Esophagus squamous epithelium (tissue), 5 donors: ENCODE data around the gene NR1D1. TPM values are rescaled to one million over a fixed set of nuclear protein-coding genes. Genes with fewer than 3 reads are reported as not detected.

ENCODE experiments used
- DNase-seq: peaks from one replicate; lab custom pipeline; 2025; lab: John Stamatoyannopoulos, UW
- H3K27ac ChIP-seq, 4 donors: fragments of 200-600 bp; sonication (generic); one replicate each; pipeline ENCODE4 v1.5.1; 2016 to 2019; ENCODE audit warnings: mild to moderate bottlenecking in 1 of 4
- H3K27me3 ChIP-seq, 4 donors: fragments of 200-600 bp; sonication (generic); 1 replicate in 3 of 4; 2 replicates in 1 of 4; pipeline versions ENCODE4 v1.5.1 to v1.6.0; 2017 to 2021; ENCODE audit warnings: antibody characterized with exemption in 1 of 4
- H3K36me3 ChIP-seq, 3 donors: fragments of 200-600 bp; sonication (generic); one replicate each; pipeline ENCODE4 v1.5.1; 2016 to 2019
- H3K4me1 ChIP-seq, 3 donors: fragments of 200-600 bp; sonication (generic); one replicate each; pipeline ENCODE4 v1.5.1; 2017 to 2019
- H3K4me3 ChIP-seq, 4 donors: fragments of 200-600 bp; sonication (generic); 1 replicate in 3 of 4; 2 replicates in 1 of 4; pipeline ENCODE4 v1.5.1; 2016 to 2019; ENCODE audit warnings: mild to moderate bottlenecking in 2 of 4, moderate library complexity in 1 of 4
- H3K9me3 ChIP-seq, 3 donors: fragments of 200-600 bp; sonication (generic); one replicate each; pipeline ENCODE4 v1.5.1; 2016 to 2019
- POLR2A ChIP-seq, 4 donors: fragments of 450-650 bp; IDR thresholded peaks; one replicate each; pipeline ENCODE4 v1.6.1; 2017; ENCODE audit warnings: antibody characterized with exemption in 4 of 4, mild to moderate bottlenecking in 4 of 4, moderate library complexity in 3 of 4
- WGBS, 2 donors: methylation state at CpG; one replicate each; pipeline ENCODE4 v1.1.5; 2018; 5-methylcytosine and 5-hydroxymethylcytosine counted together
- intact Hi-C: fragments of 100-400 bp; cut with DNase I; formaldehyde crosslinking; loops from one replicate; pipeline ENCODE4 v1.15.0; 2022
- total RNA-seq, 4 donors: library from RNA; depleted of rRNA; stranded (reverse); fragments of >200 nt; gene quantifications; one replicate each; pipeline ENCODE4 v1.1.0, GENCODE V29; 2016
- TF ChIP-seq, protein P1 (sequence below), 6 experiments: fragments of 450-650 bp in 4 of 6; fragments of 200-600 bp in 2 of 6; sonication (generic) in 2 of 6; IDR thresholded peaks; one replicate each; pipeline ENCODE4 v1.5.1; 2016 to 2019; ENCODE audit warnings: antibody characterized with exemption in 6 of 6, mild to moderate bottlenecking in 4 of 6, moderate library complexity in 4 of 6
- donor health status: DM: yes; HTN: yes; CAD: no.

The NR1D1 gene
- total RNA-seq, 4 donors from 2014 or later, result 3.8 to 16.4 (median 5.4) TPM

DNA sequence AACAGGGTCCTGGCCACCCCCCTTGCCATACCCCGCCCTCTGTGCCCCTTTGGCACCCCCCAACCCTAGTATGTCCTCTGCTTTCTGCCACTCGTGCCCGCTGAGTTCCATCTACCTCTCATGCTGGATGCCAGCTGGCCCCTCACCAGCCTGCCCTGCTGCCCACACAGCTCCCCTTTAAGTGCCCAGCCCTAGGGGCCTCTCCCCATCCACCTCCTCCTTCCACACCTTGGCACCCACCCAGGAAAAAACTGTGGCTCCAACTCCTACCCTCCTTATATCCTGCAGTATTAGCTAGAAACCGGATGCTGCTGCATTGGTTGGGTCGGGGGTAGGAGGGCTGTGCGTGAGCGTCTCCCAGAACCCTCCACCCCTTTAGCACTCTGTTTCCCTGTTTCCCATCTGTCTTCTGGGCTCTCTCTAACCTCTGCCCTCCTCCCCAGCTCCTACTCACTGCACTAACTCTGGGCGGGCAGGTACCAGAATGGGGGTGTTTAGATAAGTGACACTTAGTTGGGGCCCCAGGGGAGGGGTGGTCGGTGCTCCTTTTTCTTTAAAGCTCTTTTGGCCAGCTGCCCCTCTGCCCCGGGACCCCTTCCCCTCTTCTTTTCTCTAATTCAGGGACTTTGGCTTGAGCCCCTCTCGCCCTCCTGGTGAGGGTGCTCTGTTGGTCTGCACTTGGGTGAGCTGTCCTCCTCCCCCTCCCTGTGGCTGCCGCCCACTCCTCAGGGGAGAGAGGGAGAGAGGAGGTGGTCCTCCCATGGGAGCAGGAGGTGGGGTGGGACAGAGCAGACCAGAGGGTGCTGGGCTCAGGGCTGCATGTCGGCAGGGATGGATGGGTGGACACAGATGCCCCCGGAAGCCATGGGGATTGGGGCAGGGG is 9.9 kb downstream of the NR1D1 start:
- DNase-seq, result no peak
- H3K27me3 ChIP-seq, result no peaks in the 10 kb centered on the region
- no peak overlapping the region for H3K4me3 ChIP-seq
- intact Hi-C loops, result no loop called here
- peak overlapping the region; percentile 22 to 100 (median 94) for H3K27ac ChIP-seq
- H3K4me1 ChIP-seq, result peaks cover 27 to 62% (median 28%) of the 10 kb centered on the region in 3 donors
- TF ChIP-seq POLR2A (IDR thresholded peaks at IDR 0.05), result no peak
- TF ChIP-seq, protein P1, sequence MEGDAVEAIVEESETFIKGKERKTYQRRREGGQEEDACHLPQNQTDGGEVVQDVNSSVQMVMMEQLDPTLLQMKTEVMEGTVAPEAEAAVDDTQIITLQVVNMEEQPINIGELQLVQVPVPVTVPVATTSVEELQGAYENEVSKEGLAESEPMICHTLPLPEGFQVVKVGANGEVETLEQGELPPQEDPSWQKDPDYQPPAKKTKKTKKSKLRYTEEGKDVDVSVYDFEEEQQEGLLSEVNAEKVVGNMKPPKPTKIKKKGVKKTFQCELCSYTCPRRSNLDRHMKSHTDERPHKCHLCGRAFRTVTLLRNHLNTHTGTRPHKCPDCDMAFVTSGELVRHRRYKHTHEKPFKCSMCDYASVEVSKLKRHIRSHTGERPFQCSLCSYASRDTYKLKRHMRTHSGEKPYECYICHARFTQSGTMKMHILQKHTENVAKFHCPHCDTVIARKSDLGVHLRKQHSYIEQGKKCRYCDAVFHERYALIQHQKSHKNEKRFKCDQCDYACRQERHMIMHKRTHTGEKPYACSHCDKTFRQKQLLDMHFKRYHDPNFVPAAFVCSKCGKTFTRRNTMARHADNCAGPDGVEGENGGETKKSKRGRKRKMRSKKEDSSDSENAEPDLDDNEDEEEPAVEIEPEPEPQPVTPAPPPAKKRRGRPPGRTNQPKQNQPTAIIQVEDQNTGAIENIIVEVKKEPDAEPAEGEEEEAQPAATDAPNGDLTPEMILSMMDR (IDR thresholded peaks at IDR 0.05), result no peak
- 60 to 71% methylated on average over 10 to 11 of the region's 14 CpGs for WGBS, 2 donors
- H3K9me3 ChIP-seq, result no peaks in the 10 kb centered on the region
- H3K36me3 ChIP-seq, result peaks cover 11 to 100% (median 53%) of the 10 kb centered on the region in 3 donors

DNA sequence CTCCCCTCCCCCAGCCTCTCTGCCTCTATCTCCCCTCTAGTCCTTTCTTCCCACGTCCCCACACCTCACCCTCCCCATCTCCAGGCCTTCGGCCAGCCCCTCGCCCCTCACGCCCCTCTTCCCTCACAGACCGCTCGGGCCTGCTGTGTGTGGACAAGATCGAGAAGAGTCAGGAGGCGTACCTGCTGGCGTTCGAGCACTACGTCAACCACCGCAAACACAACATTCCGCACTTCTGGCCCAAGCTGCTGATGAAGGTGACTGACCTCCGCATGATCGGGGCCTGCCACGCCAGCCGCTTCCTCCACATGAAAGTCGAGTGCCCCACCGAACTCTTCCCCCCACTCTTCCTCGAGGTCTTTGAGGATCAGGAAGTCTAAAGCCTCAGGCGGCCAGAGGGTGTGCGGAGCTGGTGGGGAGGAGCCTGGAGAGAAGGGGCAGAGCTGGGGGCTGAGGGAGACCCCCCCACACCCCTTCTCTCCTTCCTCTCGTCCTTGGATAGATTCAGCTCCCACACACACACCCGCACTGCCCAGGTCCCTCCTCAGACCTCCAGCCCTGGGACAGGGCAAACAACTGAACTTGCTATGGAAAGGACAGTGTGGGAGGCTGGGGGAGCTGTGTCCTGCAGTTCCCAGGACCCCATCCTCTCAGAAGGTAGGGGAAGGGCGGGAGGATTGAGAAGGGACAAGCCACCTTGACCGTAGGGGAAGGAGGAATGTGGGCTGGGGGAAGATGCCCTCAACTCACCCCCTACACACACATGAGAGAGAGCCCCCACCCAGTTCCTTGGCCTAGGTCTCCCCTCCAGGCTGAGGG is 11.1 kb downstream of the NR1D1 start:
- H3K4me3 ChIP-seq, result no peak overlapping the region
- DNase-seq, result no peak
- peak overlapping the region; percentile 6 to 100 (median 94) for H3K27ac ChIP-seq
- no peaks in the 10 kb centered on the region for H3K27me3 ChIP-seq
- H3K36me3 ChIP-seq, result peaks cover 13 to 100% (median 51%) of the 10 kb centered on the region in 3 donors
- H3K4me1 ChIP-seq, result peaks cover 17 to 50% (median 19%) of the 10 kb centered on the region in 3 donors
- TF ChIP-seq, protein P1 (IDR thresholded peaks at IDR 0.05), result no peak
- intact Hi-C loops, result loop anchor here (10.0 kb wide), 1 partner anchor 74 kb away; the partner anchor contains the start of gene CSF3
- no peaks in the 10 kb centered on the region for H3K9me3 ChIP-seq
- 89 to 93% methylated on average over 3 to 9 of the region's 26 CpGs for WGBS, 2 donors

DNA sequence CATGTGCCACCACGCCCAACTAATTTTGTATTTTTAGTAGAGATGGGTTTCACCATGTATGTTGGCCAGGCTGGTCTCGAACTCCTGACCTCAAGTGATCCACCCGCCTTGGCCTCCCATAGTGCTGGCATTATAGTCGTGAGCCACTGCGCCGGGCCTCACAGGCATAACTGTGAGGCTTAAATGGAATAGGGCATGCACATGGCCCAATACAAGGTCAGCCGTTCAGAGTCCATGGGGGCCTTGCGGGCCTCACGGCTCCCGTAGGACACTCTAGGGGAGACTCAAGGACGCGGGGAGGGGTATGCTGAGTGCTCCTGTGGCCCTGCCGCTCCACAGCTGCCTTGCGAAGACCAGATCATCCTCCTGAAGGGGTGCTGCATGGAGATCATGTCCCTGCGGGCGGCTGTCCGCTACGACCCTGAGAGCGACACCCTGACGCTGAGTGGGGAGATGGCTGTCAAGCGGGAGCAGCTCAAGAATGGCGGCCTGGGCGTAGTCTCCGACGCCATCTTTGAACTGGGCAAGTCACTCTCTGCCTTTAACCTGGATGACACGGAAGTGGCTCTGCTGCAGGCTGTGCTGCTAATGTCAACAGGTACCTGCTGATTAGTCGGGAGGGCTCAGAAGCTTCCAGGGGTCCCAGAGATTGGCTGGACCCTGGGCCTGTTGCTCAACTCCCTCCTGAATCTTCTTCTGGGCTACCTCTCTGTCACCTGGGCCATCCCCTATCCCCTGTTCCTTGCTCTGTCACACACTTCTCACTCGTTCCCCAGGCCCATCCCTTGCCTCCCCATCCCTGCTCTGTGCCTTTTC is 12.3 kb downstream of the NR1D1 start:
- DNase-seq, result no peak
- peak overlapping the region in 1 of 4 donors; percentile 99 for H3K27ac ChIP-seq
- WGBS, 2 donors, result 80 to 92% methylated on average over 9 to 16 of the region's 28 CpGs

DNA sequence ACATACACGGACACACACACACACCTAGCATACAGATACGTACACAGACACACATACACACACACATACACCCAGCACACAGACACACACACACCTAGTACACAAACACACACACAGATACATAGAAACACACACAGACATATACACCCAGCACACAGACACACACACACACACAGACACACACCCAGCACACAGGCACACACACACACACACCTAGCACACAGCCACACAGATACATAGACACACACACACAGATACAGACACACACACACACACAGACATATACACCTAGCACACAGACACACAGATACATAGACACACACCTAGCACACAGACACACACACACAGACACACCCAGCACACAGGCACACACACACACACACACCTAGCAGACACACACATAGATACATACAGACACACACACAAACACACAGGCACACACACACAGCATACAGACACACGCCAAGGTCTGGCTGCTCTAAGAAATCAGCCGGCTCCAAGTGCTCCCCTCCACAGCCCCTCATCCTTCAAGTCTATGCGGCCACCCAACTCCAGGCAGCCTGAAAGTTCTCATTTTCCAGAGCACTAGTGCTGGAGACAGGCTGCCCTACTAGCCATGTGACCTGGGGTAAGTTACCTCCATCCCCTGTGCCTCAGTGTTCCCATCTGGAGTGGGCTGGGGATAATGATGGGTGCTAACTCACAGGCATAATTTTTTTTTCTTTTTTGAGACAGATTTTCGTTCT is 13.2 kb downstream of the NR1D1 start:
- peaks cover 7 to 36% (median 8%) of the 10 kb centered on the region in 3 donors for H3K4me1 ChIP-seq
- H3K27me3 ChIP-seq, result no peaks in the 10 kb centered on the region
- H3K36me3 ChIP-seq, result peaks cover 13 to 94% (median 47%) of the 10 kb centered on the region in 3 donors
- no peak for DNase-seq
- no peaks in the 10 kb centered on the region for H3K9me3 ChIP-seq
- no peak overlapping the region for H3K27ac ChIP-seq
- WGBS, 2 donors, result 82 to 85% methylated on average over 3 to 6 of the region's 6 CpGs
- no peak overlapping the region for H3K4me3 ChIP-seq
- intact Hi-C loops, result loop anchor here (10.0 kb wide), 1 partner anchor 72 kb away; the partner anchor contains the start of gene CSF3
- TF ChIP-seq, protein P1 (IDR thresholded peaks at IDR 0.05), result no peak
- TF ChIP-seq POLR2A (IDR thresholded peaks at IDR 0.05), result no peak

More for the DNA sequence above, 12.3 kb downstream of the NR1D1 start:
- Histone ChIP-seq H3K9me3 (no peaks in the 10 kb centered on the region), H3K4me1 (peaks cover 7 to 42% (median 11%) of the 10 kb centered on the region in 3 donors), H3K27me3 (no peaks in the 10 kb centered on the region), H3K36me3 (peaks cover 13 to 100% (median 52%) of the 10 kb centered on the region in 3 donors), H3K4me3 (no peak overlapping the region)
- intact Hi-C loops, result loop anchor here (10.0 kb wide), 1 partner anchor 73 kb away; the partner anchor contains the start of gene CSF3
- no peak for TF ChIP-seq POLR2A (IDR thresholded peaks at IDR 0.05)
- TF ChIP-seq, protein P1 (IDR thresholded peaks at IDR 0.05), result no peak
